Astrocyte (in vitro differentiated cells and primary cell): ENCODE data around the gene ALKBH4. TPM values are rescaled to one million over a fixed set of nuclear protein-coding genes. Genes with fewer than 3 reads are reported as not detected.
"Not testable (repeated sequence)": the region's sequence is repeated elsewhere in the genome, so short reads cannot be mapped to it uniquely, and the experiment has no call there.

ENCODE experiments used
- DNase-seq: peaks from one replicate; pipeline ENCODE4 v3.0.0-alpha.2; 2010; ENCODE audit warnings: low read depth
- FAIRE-seq: peaks from 2 replicates; lab custom pipeline; 2011; peaks lifted over from hg19 to GRCh38; lab: Jason Lieb, UNC
- H2AFZ ChIP-seq: 2 replicates; pipeline ENCODE4 v1.6.0; 2012; ENCODE audit warnings: low read depth, low read length, inconsistent platforms
- H3K27ac ChIP-seq: 2 replicates; pipeline ENCODE4 v1.5.1; 2011; ENCODE audit warnings: low read depth, low read length, inconsistent platforms
- H3K27me3 ChIP-seq: 2 replicates; pipeline ENCODE4 v1.6.0; 2011; ENCODE audit warnings: low read length, inconsistent platforms; ENCODE audit not compliant: insufficient read depth
- H3K36me3 ChIP-seq: 2 replicates; pipeline ENCODE4 v1.5.1; 2011; ENCODE audit warnings: low read length, inconsistent platforms; ENCODE audit not compliant: insufficient read depth
- H3K4me1 ChIP-seq: 2 replicates; pipeline ENCODE4 v1.5.1; 2011; ENCODE audit warnings: low read length, inconsistent platforms; ENCODE audit not compliant: insufficient read depth
- H3K4me2 ChIP-seq: 2 replicates; pipeline ENCODE4 v1.6.0; 2012; ENCODE audit warnings: low read length, inconsistent platforms
- H3K4me3 ChIP-seq: 2 replicates; pipeline ENCODE4 v1.5.1; 2011; ENCODE audit warnings: low read depth, mild to moderate bottlenecking, low read length, inconsistent platforms; ENCODE audit not compliant: insufficient read depth
- H3K79me2 ChIP-seq: 2 replicates; pipeline ENCODE4 v1.6.0; 2012; ENCODE audit warnings: mild to moderate bottlenecking, low read length, inconsistent platforms; ENCODE audit not compliant: insufficient read depth
- H3K9ac ChIP-seq: 2 replicates; pipeline ENCODE4 v1.6.0; 2012; ENCODE audit warnings: mild to moderate bottlenecking, low read length, inconsistent platforms
- H3K9me3 ChIP-seq: 2 replicates; pipeline ENCODE4 v1.5.1; 2012; ENCODE audit warnings: low read depth, mild to moderate bottlenecking, low read length, inconsistent platforms; ENCODE audit not compliant: insufficient read depth
- H4K20me1 ChIP-seq: 2 replicates; pipeline ENCODE4 v1.6.0; 2012; ENCODE audit warnings: low read length, inconsistent platforms; ENCODE audit not compliant: insufficient read depth
- H3K27ac Mint-ChIP-seq: one replicate; pipeline ENCODE4 v1.8.0; 2021; ENCODE audit warnings: mild to moderate bottlenecking, mixed read lengths; ENCODE audit not compliant: unreplicated experiment
- H3K27me3 Mint-ChIP-seq: one replicate; pipeline ENCODE4 v1.8.0; 2021; ENCODE audit warnings: low read depth, mixed read lengths; ENCODE audit not compliant: unreplicated experiment
- H3K36me3 Mint-ChIP-seq: one replicate; pipeline ENCODE4 v1.8.0; 2021; ENCODE audit warnings: low read depth, mixed read lengths; ENCODE audit not compliant: unreplicated experiment
- H3K4me1 Mint-ChIP-seq: one replicate; pipeline ENCODE4 v1.8.0; 2021; ENCODE audit warnings: low read depth, mixed read lengths; ENCODE audit not compliant: unreplicated experiment
- H3K4me3 Mint-ChIP-seq: one replicate; pipeline ENCODE4 v1.8.0; 2021; ENCODE audit warnings: mild to moderate bottlenecking, moderate library complexity, mixed read lengths; ENCODE audit not compliant: unreplicated experiment
- H3K9me3 Mint-ChIP-seq: one replicate; pipeline ENCODE4 v1.8.0; 2021; ENCODE audit warnings: mild to moderate bottlenecking, mixed read lengths; ENCODE audit not compliant: unreplicated experiment
- total RNA-seq: library from RNA; stranded (reverse); gene quantifications from 2 replicates; pipeline ENCODE4 v1.2.1, GENCODE V29; 2021

Gene ALKBH4
- total RNA-seq, 1 donor from 2014 or later, result 8.7 TPM

- not testable (repeated sequence) for H3K4me3 Mint-ChIP-seq, H2AFZ ChIP-seq, FAIRE-seq
These were observed 42.9 kb upstream of the ALKBH4 start for GRCh38 chr7:102507410-102508088.

GRCh38 chr7:102505298-102506185 lies 40.9 kb upstream of the ALKBH4 start:
- not testable (repeated sequence) for H2AFZ ChIP-seq, H3K4me3 Mint-ChIP-seq, H3K36me3 Mint-ChIP-seq, H3K4me1 ChIP-seq, H3K27me3 Mint-ChIP-seq, H3K9me3 Mint-ChIP-seq, FAIRE-seq, H4K20me1 ChIP-seq, DNase-seq, H3K9me3 ChIP-seq, H3K27me3 ChIP-seq, H3K4me1 Mint-ChIP-seq, H3K4me3 ChIP-seq, H3K27ac Mint-ChIP-seq, H3K79me2 ChIP-seq, H3K36me3 ChIP-seq
- peak overlapping the region; percentile 50 for H3K4me2 ChIP-seq
- peak overlapping the region; percentile 86 for H3K27ac ChIP-seq
- H3K9ac ChIP-seq, result peak overlapping the region; percentile 67

More at GRCh38 chr7:102507410-102508088, 42.9 kb upstream of the ALKBH4 start:
- not testable (repeated sequence) for H3K9ac ChIP-seq, H3K4me1 Mint-ChIP-seq, H3K27ac Mint-ChIP-seq, H3K4me3 ChIP-seq, H3K36me3 ChIP-seq, H3K27me3 Mint-ChIP-seq, H3K27ac ChIP-seq, H3K79me2 ChIP-seq, H3K36me3 Mint-ChIP-seq, H3K9me3 Mint-ChIP-seq, H4K20me1 ChIP-seq, H3K9me3 ChIP-seq, H3K27me3 ChIP-seq, H3K4me2 ChIP-seq, DNase-seq, H3K4me1 ChIP-seq

DNA sequence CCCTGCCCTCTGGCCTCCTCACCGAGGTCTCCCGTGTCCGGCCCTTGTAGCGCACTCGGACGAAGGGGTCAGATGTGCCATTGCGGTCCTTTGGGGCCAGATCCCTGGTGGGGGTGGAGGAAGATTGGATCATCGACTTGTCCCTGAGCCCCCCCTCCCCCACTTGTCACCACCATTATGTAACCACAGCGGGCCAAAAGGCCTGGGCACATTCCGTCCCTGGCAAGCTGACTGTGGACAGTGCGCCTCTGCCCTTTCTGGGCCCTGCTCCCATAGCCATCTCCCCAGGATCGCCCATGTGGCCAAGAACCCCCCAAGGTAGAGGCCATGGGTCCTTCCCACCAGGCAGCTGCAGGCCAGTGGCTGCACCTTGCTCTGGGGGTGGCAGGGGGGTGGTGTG lies 38.5 kb upstream of the ALKBH4 start:
- H3K27ac ChIP-seq, H3K36me3 Mint-ChIP-seq, H3K4me1 ChIP-seq, H4K20me1 ChIP-seq, FAIRE-seq, H3K4me3 ChIP-seq, DNase-seq, H3K4me2 ChIP-seq, H3K27ac Mint-ChIP-seq, H3K9ac ChIP-seq, H3K4me3 Mint-ChIP-seq, H3K36me3 ChIP-seq, H3K79me2 ChIP-seq, H3K9me3 Mint-ChIP-seq, H3K9me3 ChIP-seq, H3K27me3 Mint-ChIP-seq, H3K27me3 ChIP-seq, H3K4me1 Mint-ChIP-seq, H2AFZ ChIP-seq: not testable (repeated sequence)

DNA sequence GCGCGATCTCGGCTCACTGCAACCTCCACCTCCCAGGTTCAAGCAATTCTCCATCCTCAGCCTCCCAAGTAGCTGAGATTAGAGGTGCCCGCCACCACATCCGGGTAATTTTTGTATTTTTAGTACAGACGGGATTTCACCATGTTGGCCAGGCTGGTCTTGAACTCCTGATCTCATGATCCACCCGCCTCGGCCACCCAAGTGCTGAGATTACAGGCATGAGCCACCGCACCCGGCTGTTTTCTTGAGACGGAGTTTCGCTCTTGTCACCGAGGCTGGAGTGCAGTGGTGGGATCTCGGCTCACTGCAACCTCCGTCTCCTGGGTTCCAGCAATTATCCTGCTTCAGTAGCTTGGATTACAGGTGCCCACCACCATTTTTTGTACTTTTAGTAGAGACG lies 33.7 kb upstream of the ALKBH4 start:
- not testable (repeated sequence) for H3K36me3 ChIP-seq, H3K27ac ChIP-seq, H3K4me3 ChIP-seq, H3K27me3 ChIP-seq, H3K4me1 Mint-ChIP-seq, H3K4me2 ChIP-seq, H3K27me3 Mint-ChIP-seq, H3K9me3 ChIP-seq, H3K4me3 Mint-ChIP-seq, H4K20me1 ChIP-seq, H3K9me3 Mint-ChIP-seq, H2AFZ ChIP-seq, H3K4me1 ChIP-seq, FAIRE-seq, H3K36me3 Mint-ChIP-seq, H3K79me2 ChIP-seq, DNase-seq, H3K27ac Mint-ChIP-seq, H3K9ac ChIP-seq

DNA sequence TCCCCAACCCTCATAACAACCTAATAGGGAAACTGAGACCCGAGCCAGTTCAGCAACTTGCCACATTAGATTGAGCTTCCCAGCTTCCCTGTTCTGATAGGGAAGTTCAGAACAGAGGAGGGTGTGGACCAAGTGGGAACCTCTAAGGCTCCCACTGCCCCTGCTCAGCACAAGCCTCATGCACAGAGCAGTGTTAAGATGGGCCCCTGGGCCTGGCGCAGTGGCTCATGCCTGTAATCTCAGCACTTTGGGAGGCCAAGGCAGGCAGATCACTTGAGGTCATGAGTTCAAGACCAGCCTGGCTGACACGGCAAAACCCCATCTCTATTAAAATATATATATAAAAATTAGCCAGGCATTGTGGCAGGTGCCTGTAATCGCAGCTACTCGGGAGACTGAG lies 32.6 kb upstream of the ALKBH4 start:
- H3K4me3 Mint-ChIP-seq, H3K36me3 ChIP-seq, H3K27ac Mint-ChIP-seq, H3K9ac ChIP-seq, H3K4me3 ChIP-seq, H3K9me3 Mint-ChIP-seq, FAIRE-seq, H3K27me3 Mint-ChIP-seq, H3K9me3 ChIP-seq, H3K27me3 ChIP-seq, H3K36me3 Mint-ChIP-seq, H4K20me1 ChIP-seq, H3K79me2 ChIP-seq, H2AFZ ChIP-seq, H3K27ac ChIP-seq, DNase-seq, H3K4me1 ChIP-seq, H3K4me2 ChIP-seq, H3K4me1 Mint-ChIP-seq: not testable (repeated sequence)

- H3K79me2 ChIP-seq, H2AFZ ChIP-seq, H3K27ac ChIP-seq, H3K27ac Mint-ChIP-seq, H3K27me3 Mint-ChIP-seq, H3K36me3 ChIP-seq, H3K4me1 Mint-ChIP-seq, H3K9me3 Mint-ChIP-seq, H3K4me3 Mint-ChIP-seq, H4K20me1 ChIP-seq, H3K27me3 ChIP-seq, FAIRE-seq, H3K4me2 ChIP-seq, H3K9ac ChIP-seq, H3K4me3 ChIP-seq, DNase-seq, H3K9me3 ChIP-seq, H3K4me1 ChIP-seq, H3K36me3 Mint-ChIP-seq: not testable (repeated sequence)
These were observed 32.2 kb upstream of the ALKBH4 start for GRCh38 chr7:102496861-102497260.
